Mucosa of descending colon (tissue), 3 donors: ENCODE measurements around the gene PDE8A. TPM values are rescaled to one million over a fixed set of nuclear protein-coding genes. Genes with fewer than 3 reads are reported as not detected.

Source experiments
- ATAC-seq: fragments of 200-7000 bp; cut with Tn5 transposase; one replicate; pipeline ENCODE4 v1.9.1; 2020; ENCODE audit warnings: mild to moderate bottlenecking, moderate library complexity
- DNase-seq, 3 donors: peaks; one replicate each; pipeline ENCODE4 v3.0.0-alpha.2; 2020
- H3K36me3 ChIP-seq: fragments of 200-600 bp; one replicate; pipeline ENCODE4 v1.8.0; 2021; ENCODE audit warnings: low read depth, mild to moderate bottlenecking
- H3K4me1 ChIP-seq: fragments of 200-600 bp; one replicate; pipeline ENCODE4 v1.8.0; 2021; ENCODE audit warnings: low read depth, mild to moderate bottlenecking
- H3K4me3 ChIP-seq: fragments of 200-600 bp; one replicate; pipeline ENCODE4 v1.8.0; 2021; ENCODE audit warnings: mild to moderate bottlenecking
- H3K9me3 ChIP-seq: fragments of 200-600 bp; one replicate; pipeline ENCODE4 v1.8.0; 2021; ENCODE audit warnings: mild to moderate bottlenecking
- CTCF ChIP-seq: fragments of 200-600 bp; IDR thresholded peaks from one replicate; pipeline ENCODE4 v1.8.0; 2022; ENCODE audit warnings: antibody characterized with exemption, mild to moderate bottlenecking
- intact Hi-C, 2 donors: fragments of 100-400 bp; cut with DNase I in 1 of 2; cut with micrococcal nuclease in 1 of 2; formaldehyde crosslinking; loops; one replicate each; pipeline versions ENCODE4 v1.11.0 to v1.11.1; 2022; cut with DNase I, micrococcal nuclease
- total RNA-seq, 3 donors: library from RNA; stranded (reverse); fragmentation: NEBNext Ultra II Directional in 2 of 3; extraction: Animal tissue kit (Norgen Biotek cat#: 25700) in 2 of 3; gene quantifications; one replicate each; pipeline versions ENCODE4 v1.2.1 to v1.2.4, GENCODE V29; 2021 to 2023
- donor health status: DM: no; HTN: no; CAD: no; lungs with moderate emphysema.
- donor health status: DM: no; HTN: no; CAD: no.
- donor health status: DM: no; HTN: yes; CAD: no.

PDE8A gene
- total RNA-seq, 3 donors from 2014 or later = 79.7 to 117 (median 98.3) TPM

- H3K4me3 ChIP-seq = no peak overlapping the region
- no peaks in the 10 kb centered on the region for H3K36me3 ChIP-seq
- no peak for TF ChIP-seq CTCF
- no peaks in the 10 kb centered on the region for H3K9me3 ChIP-seq
- intact Hi-C loops = loop anchor here in 1 of 2 donors (10.0 kb wide), 1 partner anchor 192 kb away; no protein-coding TSS in a partner anchor
- DNase-seq (no peak), ATAC-seq (no peak)
- H3K4me1 ChIP-seq = no peaks in the 10 kb centered on the region
These were observed 28.5 kb upstream of the PDE8A start for GRCh38 chr15:84953136-84953535.

- no peak for TF ChIP-seq CTCF
- no peaks in the 10 kb centered on the region for H3K36me3 ChIP-seq
- ATAC-seq (no peak), DNase-seq (no peak)
- intact Hi-C loops = loop anchor here in 1 of 2 donors (10.0 kb wide), 1 partner anchor 191 kb away; no protein-coding TSS in a partner anchor
- H3K9me3 ChIP-seq = no peaks in the 10 kb centered on the region
- H3K4me1 ChIP-seq = no peaks in the 10 kb centered on the region
- no peak overlapping the region for H3K4me3 ChIP-seq
These were observed 27.9 kb upstream of the PDE8A start for GRCh38 chr15:84953726-84954125.

GRCh38 chr15:84955089-84955848 is 26.4 kb upstream of the PDE8A start:
- no peaks in the 10 kb centered on the region for H3K9me3 ChIP-seq
- TF ChIP-seq CTCF = peak; percentile 51
- peak; percentile 60 to 87 (median 80) for DNase-seq
- intact Hi-C loops = loop anchor here (5.0 to 10.0 kb wide), 2 partner anchors 87 to 190 kb away; no protein-coding TSS in a partner anchor
- no peak overlapping the region for H3K4me3 ChIP-seq
- ATAC-seq = peak; percentile 96
- no peaks in the 10 kb centered on the region for H3K4me1 ChIP-seq
- H3K36me3 ChIP-seq = no peaks in the 10 kb centered on the region

- H3K36me3 ChIP-seq = no peaks in the 10 kb centered on the region
- DNase-seq (no peak), ATAC-seq (no peak)
These were observed 25.5 kb upstream of the PDE8A start for GRCh38 chr15:84956199-84956598.

GRCh38 chr15:84960391-84961113 is 21.1 kb upstream of the PDE8A start:
- H3K4me1 ChIP-seq = no peaks in the 10 kb centered on the region
- H3K36me3 ChIP-seq = no peaks in the 10 kb centered on the region
- no peak for DNase-seq
- H3K9me3 ChIP-seq = no peaks in the 10 kb centered on the region
- intact Hi-C loops = no loop called here
- no peak overlapping the region for H3K4me3 ChIP-seq
- no peak for TF ChIP-seq CTCF
- no peak for ATAC-seq

More at GRCh38 chr15:84956199-84956598, 25.5 kb upstream of the PDE8A start:
- H3K4me1 ChIP-seq = no peaks in the 10 kb centered on the region
- H3K4me3 ChIP-seq = no peak overlapping the region
- TF ChIP-seq CTCF = no peak
- H3K9me3 ChIP-seq = no peaks in the 10 kb centered on the region
- intact Hi-C loops = loop anchor here (5.0 to 10.0 kb wide), 2 partner anchors 86 to 189 kb away; no protein-coding TSS in a partner anchor
